GM18951 (cell line): ENCODE results near the gene RTN1.
"Not testable (repeated sequence)": the region's sequence is repeated elsewhere in the genome, so short reads cannot be mapped to it uniquely, and the experiment has no call there.

Experiments used
- POLR2A ChIP-seq: IDR thresholded peaks from 4 replicates; pipeline ENCODE4 v1.6.1; 2011; ENCODE audit warnings: mild to moderate bottlenecking; ENCODE audit not compliant: insufficient read length, insufficient read depth; ENCODE audit errors: extremely low read depth
- in situ Hi-C: fragments of 300-500 bp; cut with MboI; formaldehyde crosslinking; loops from one replicate; pipeline ENCODE4 v1.12.0; 2022; ENCODE audit warnings: low sequenced_read_pairs, mixed read lengths, inconsistent platforms; ENCODE audit not compliant: unreplicated experiment

RTN1 gene

DNA sequence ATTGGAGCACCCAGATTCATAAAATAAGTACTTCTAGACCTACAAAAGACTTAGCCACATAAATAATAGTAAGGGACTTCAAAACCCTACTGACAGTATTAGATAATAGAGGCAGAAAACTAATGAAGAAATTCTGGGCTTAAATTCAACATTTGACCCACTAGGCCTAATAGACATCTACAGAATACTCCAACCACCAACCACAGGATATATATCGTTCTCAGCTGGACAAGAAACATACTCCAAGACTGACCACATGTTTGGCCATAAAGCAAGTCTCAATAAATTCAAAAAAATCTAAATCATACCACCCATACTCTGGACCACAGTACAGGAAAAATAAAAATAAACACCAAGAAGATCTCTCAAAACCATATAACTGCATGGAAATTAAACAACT, 180.2 kb downstream of the RTN1 start:
- in situ Hi-C loops: no loop called here
- no peak for TF ChIP-seq POLR2A

DNA sequence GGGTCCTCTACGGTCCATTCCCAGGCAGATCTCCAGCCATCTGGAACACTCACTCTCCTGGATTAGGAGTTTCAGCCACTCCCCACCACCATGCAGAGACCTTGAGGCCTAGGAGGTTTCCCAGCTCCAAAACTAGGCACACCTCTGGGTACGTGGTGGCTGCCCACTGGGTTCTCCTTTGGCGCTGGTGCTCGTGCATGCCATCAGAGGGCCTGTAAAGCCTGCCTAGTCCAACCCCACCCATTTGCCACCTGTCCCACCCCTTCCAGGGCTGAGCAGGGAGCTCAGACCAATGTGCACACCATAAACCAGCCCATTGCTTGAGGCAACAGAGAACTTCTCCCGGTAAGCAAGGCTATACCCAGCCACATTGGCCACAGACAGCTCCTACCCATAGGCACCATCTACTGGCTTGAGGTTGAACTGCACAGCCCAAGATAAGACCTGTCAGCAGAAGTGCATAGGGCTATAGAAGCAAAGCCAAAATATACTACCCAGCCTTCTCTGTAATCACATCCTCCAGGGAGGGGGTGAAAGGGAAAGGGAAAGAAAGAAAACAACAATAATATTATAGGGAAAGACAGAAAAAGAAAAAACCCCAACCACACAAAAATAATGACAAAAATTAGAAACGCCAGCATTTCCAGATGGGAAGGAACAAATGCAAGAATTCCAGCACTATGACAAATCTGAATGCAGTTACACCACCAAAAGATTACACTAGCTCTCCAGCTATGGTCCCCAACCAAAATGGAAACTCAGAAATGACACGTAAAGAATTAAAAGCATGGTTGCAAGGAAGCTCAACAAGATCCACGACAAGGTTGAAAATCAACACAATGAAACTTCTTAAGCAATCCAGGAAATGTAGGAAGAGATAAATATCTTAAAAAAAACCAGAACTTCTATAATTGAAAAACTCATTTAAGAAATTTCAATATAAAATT, 182.1 kb downstream of the RTN1 start:
- TF ChIP-seq POLR2A: no peak
- in situ Hi-C loops: no loop called here

DNA sequence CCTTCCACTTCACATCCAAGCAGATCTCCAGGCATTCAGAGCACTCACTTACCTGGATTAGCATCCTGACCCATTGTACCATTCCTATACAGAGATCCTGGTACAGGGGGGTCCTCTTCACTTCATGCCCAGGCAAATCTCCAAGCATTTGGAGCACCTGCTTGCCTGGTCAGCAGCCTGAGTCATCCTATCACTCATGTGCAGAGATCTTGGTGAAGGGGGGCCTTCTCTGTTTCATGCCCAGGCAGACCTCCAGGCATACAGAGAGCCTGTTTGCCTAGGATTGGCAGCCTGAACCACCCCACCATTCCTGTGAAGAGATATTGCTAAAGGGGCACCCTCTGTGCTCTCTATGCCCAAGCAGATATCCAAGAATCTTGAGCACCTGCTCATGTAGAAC, 182.9 kb downstream of the RTN1 start:
- in situ Hi-C loops: no loop called here
- TF ChIP-seq POLR2A: no peak

DNA sequence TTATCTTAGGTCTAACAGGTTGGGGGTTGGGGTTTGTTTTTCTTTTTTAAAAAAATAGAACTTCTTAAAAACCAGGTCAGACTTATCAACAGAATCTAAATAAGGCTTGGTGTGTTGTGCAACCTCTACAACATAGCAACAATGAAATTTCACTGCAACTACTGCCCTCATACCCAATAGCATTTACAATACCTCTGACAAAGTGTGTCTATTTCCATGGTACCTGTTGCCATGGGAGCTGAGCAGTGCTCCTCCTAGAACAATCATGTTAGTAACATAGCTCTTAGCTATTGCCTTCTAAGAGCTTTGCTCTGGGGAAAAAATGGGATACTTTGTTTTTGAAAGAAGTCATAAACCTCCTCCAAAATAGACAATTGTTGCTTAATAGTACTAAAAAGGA, 190.7 kb downstream of the RTN1 start:
- no peak for TF ChIP-seq POLR2A
- in situ Hi-C loops: no loop called here

DNA sequence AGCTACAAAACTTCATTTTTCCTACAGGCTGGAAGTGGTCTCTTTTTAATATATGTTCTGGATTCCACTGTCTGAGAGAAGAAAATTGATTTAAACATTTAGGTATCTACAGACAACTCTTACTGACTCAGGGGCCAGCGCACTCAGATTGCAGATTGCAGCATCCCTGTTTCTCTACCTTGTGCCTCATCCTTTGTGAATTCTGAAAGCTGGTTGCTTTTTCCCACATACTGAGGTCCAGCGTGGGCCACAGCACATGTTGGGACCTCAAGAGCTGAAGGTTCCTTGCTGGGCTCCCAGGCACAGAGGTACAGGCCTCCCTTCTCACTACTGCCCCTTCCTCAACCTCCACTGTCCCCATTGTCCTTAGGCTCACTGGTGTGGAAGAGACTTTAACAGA, 192.2 kb downstream of the RTN1 start:
- in situ Hi-C loops: no loop called here
- TF ChIP-seq POLR2A: no peak

DNA sequence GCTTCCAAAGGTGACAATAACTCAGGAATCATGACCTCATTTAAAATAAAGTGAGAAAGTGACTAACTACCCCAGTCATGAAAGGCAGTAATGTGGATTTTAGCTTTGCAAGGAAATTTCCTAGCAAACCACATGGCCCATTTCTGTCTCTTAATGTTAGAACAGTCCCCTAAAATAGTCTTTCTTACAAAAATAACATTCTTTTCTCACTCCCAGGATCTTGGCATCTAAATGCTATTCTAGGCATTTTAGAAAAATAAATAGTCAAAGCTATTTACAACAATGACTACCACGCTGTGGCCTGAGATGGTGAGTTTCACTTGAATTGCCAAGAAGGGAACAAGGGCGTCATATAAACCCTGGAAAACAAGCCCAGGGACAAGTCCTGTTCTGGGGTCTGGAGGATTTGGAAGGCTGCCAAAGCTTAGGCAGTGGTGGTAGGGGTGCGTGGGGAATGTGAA, 192.8 kb downstream of the RTN1 start:
- in situ Hi-C loops: no loop called here
- no peak for TF ChIP-seq POLR2A

DNA sequence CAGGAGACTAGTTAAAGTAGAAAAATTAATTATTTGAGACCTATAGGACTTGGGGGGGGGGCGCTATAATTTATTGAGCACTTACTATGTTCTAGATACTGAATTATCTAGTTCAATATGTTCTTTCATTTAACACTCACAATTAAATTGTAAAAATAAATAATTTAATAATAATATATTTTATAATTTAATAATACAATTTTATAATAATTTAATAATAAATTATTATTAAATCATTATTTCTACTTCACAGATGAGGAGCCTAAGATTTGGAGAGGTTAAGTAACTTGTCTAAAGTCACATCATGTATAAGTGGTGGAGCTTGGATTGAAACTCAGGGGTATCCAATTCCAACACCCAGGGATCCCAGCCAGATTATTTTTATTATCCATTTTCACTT, 195.2 kb downstream of the RTN1 start:
- in situ Hi-C loops: no loop called here
- no peak for TF ChIP-seq POLR2A

DNA sequence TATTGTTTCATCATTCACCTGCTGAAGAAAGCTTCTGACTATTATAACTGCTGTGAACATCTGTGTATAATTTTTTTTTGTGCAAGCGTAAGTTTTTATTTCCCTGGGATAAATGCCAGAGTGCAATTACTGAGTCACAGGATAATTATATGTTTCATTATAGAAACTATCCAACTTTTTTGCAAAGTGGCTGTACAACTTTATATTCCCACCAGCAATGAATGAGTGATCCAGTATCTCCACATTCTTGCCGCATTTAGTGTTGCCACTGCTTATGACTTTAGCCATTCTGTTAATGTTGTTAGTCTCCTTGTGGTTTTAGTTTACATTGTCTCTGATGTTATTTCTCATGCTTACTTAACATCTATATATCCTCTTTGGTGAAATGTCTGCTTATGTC, 205.8 kb downstream of the RTN1 start:
- no peak for TF ChIP-seq POLR2A
- in situ Hi-C loops: no loop called here

DNA sequence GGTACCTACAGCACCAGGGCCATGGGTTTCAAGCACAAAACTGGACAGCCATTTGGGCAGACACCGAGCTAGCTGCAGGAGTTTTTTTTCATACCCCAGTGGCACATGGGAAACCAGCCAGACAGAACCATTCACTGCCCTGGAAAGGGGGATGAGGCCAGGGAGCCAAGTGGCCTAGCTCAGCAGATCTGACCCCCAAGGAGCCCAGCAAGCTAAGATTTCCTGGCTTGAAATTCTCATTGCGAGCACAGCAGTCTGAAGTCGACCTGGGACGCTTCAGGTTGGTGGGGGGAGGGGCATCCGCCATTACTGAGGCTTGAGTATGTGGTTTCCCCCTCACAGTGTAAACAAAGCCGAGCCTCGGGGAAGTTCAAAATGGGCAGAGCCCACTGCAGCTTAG, 212.8 kb downstream of the RTN1 start:
- TF ChIP-seq POLR2A: no peak
- in situ Hi-C loops: no loop called here

DNA sequence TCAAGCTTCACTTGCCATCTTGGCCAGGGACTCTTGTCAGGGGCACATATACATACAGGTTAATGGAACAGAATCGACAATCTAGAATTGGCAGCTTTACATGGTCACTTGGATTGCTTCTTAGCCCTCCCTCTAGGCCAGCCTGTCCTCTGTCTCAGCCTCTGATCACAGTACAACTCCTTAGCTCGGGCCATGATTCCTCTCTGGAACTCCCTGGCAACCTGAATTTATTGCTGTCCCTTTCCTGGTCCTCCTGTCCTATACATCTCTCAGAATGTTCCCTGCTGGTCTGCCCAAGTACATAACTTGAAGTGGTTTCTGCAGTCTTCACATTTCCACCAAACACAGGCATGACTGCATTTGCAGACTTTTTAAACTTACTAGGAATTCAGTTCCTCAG, 214.1 kb downstream of the RTN1 start:
- TF ChIP-seq POLR2A: no peak
- in situ Hi-C loops: no loop called here

DNA sequence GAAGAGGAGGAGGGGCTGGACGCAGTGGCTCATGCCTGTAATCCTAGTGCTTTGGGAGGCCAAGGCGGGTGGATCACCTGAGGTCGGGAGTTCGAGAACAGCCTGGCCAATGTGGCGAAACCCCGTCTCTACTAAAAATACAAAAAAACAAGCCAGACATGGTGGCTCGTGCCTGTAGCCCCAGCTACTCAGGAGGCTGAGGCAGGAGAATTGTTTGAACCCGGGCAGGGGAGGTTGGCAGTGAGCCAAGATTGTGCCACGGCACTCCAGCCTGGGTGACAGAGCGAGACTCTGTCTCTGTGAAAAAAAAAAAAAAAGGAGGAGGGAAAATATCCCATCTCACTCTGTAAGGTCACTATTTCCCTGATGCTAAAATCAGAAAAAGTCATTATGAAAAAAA, 216.4 kb downstream of the RTN1 start:
- in situ Hi-C loops: not testable (repeated sequence)

DNA sequence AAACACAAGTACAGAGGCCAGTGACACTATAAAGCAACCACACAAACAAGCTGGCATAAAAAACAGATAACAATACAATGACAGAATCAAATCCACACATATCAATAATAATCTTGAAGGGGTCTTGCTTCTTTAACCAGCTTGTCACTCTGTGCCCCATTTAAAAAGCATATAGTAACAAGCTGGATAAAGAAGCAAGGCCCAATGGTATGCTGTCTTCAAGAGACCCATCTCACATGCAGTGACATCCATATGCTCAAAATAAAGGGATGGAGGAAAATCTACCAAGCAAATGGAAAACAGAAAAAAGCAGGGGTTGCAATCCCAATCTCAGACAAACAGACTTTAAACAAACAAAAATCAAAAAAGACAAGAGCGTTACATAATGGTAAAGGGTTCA, 223.7 kb downstream of the RTN1 start:
- in situ Hi-C loops: loop anchor here (25.0 kb wide), 1 partner anchor 540 kb away; no protein-coding TSS in a partner anchor

DNA sequence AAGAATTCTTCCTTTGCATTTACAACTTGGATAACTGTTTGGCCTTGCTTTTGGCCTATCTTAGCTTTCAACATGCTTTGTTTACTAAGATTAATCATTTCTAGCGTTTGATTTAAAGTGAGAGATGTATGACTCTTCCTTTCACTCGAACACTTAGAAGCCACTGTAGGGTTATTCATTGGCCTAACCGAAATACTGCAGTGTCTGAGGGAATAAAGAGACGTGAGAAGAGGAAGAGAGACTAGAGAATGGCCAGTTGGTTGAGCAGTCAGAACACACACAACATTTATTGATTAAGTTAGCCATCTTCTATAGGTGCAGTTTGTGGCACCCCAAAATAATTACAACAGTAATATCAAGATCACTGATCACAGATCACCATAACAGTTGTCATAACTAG, 231.7 kb downstream of the RTN1 start:
- in situ Hi-C loops: loop anchor here (10.0 to 25.0 kb wide), 2 partner anchors 276 to 548 kb away; no protein-coding TSS in a partner anchor
- no peak for TF ChIP-seq POLR2A

DNA sequence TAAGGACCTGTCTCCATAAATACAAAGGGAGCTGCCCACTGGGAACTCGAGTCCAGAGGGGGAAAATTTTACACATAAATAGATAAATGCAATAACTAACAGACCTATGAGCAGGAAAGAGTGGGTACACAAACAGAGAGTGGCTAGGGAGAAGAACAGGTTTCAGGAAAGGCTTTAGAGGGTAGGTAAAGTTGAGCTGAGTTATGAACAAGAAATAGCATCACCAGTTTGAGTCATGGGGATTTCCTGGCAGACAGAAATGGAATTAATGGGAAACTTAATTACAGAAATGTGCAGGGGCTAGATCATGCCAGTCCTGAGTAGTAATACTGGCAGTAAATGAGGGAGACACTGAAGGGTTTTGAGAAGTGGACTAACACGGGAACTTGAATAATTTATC, 236.0 kb downstream of the RTN1 start:
- no peak for TF ChIP-seq POLR2A
- in situ Hi-C loops: loop anchor here (10.0 to 25.0 kb wide), 2 partner anchors 280 to 553 kb away; no protein-coding TSS in a partner anchor
